Neutrophil (primary cell): ENCODE data around the gene OLIG1.

ENCODE experiments used
- H3K27ac ChIP-seq: fragments of 200-600 bp; sonication (generic); 2 replicates; pipeline ENCODE4 v1.5.1; 2016; ENCODE audit warnings: mild to moderate bottlenecking, moderate library complexity
- H3K27me3 ChIP-seq: fragments of 200-600 bp; sonication (generic); 2 replicates; pipeline ENCODE4 v1.6.0; 2016; ENCODE audit warnings: mild to moderate bottlenecking
- H3K36me3 ChIP-seq: fragments of 200-600 bp; sonication (generic); 2 replicates; pipeline ENCODE4 v1.5.1; 2017
- H3K4me1 ChIP-seq, 2 experiments: fragments of 200-600 bp in 1 of 2; sonication (generic) in 1 of 2; 1 replicate in 1 of 2; 2 replicates in 1 of 2; pipeline versions ENCODE4 v1.5.1 to v1.6.1; 2013 to 2016; ENCODE audit warnings: low read depth in 1 of 2, low read length in 1 of 2, mild to moderate bottlenecking in 1 of 2, moderate library complexity in 1 of 2; ENCODE audit not compliant: control insufficient read depth in 1 of 2, insufficient read depth in 1 of 2
- H3K4me3 ChIP-seq, 2 experiments: fragments of 200-600 bp in 1 of 2; sonication (generic) in 1 of 2; 1 replicate in 1 of 2; 2 replicates in 1 of 2; pipeline ENCODE4 v1.5.1; 2013 to 2016; ENCODE audit warnings: low read depth in 1 of 2, low read length in 1 of 2, mild to moderate bottlenecking in 1 of 2, moderate library complexity in 1 of 2
- H3K9me3 ChIP-seq: fragments of 200-600 bp; sonication (generic); 2 replicates; pipeline ENCODE4 v1.5.1; 2016
- TF ChIP-seq, protein P1 (sequence below): fragments of 200-600 bp; sonication (generic); IDR thresholded peaks from 2 replicates; pipeline ENCODE4 v1.5.1; 2016; ENCODE audit warnings: antibody characterized with exemption

Gene OLIG1

DNA sequence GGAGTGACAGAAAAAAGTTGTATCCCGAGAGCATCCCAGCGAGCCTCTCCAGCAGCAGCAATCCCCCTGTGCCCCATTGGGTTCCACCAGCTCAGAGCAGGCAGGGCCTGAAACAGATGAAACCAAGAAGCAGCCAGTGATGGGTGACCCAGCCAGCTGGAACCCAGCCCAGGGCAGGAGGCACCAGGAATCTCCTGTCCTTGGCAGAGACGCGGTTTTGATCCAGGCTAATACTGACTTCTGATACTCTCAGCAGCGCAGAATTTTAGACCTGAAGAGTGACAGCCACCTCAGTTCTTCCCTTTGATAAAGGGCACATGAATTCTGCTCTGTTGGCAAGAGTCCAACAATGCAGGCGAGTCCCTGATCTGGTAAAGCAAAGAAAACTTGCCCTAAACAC is 11.4 kb upstream of the OLIG1 start:
- H3K4me3 ChIP-seq = peak overlapping the region; percentile 49 to 50
- peak overlapping the region; percentile 87 for H3K27ac ChIP-seq
- H3K9me3 ChIP-seq = no peaks in the 10 kb centered on the region
- H3K27me3 ChIP-seq = no peaks in the 10 kb centered on the region
- TF ChIP-seq, protein P1, sequence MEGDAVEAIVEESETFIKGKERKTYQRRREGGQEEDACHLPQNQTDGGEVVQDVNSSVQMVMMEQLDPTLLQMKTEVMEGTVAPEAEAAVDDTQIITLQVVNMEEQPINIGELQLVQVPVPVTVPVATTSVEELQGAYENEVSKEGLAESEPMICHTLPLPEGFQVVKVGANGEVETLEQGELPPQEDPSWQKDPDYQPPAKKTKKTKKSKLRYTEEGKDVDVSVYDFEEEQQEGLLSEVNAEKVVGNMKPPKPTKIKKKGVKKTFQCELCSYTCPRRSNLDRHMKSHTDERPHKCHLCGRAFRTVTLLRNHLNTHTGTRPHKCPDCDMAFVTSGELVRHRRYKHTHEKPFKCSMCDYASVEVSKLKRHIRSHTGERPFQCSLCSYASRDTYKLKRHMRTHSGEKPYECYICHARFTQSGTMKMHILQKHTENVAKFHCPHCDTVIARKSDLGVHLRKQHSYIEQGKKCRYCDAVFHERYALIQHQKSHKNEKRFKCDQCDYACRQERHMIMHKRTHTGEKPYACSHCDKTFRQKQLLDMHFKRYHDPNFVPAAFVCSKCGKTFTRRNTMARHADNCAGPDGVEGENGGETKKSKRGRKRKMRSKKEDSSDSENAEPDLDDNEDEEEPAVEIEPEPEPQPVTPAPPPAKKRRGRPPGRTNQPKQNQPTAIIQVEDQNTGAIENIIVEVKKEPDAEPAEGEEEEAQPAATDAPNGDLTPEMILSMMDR = no peak
- H3K4me1 ChIP-seq = peaks cover 81 to 86% of the 10 kb centered on the region in 2 experiments
- H3K36me3 ChIP-seq = no peaks in the 10 kb centered on the region

DNA sequence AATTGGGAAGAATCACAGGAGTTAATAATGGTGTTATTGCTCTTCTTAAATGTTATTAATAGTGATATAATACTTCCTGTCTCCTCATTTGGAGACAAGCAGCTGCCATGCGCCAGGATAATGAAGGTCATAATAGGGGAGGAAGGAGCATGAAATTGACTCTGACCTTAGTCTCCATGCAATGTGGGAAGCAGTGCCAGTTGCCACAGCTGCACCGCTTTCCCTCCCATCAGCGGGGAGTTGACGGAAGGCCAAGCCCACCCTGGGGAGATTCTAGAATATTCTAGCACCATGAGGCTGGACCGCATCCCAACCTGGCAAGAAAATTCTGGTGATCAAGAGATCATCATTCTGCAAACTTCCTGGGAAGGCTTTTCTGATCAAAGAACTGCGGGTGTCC is 11.0 kb upstream of the OLIG1 start:
- Histone ChIP-seq H3K9me3 (no peaks in the 10 kb centered on the region), H3K4me3 (peak overlapping the region; percentile 49 to 50), H3K27me3 (no peaks in the 10 kb centered on the region), H3K36me3 (no peaks in the 10 kb centered on the region), H3K27ac (peak overlapping the region; percentile 87), H3K4me1 (peaks cover 85 to 90% of the 10 kb centered on the region in 2 experiments)
- TF ChIP-seq, protein P1 = no peak

GRCh38 chr21:33059380-33059841 is 10.5 kb upstream of the OLIG1 start:
- H3K4me3 ChIP-seq = peak overlapping the region; percentile 49 to 50
- no peaks in the 10 kb centered on the region for H3K9me3 ChIP-seq
- H3K36me3 ChIP-seq = no peaks in the 10 kb centered on the region
- peaks cover 90 to 91% of the 10 kb centered on the region in 2 experiments for H3K4me1 ChIP-seq
- H3K27ac ChIP-seq = peak overlapping the region; percentile 87
- no peaks in the 10 kb centered on the region for H3K27me3 ChIP-seq
- TF ChIP-seq, protein P1 = peak; percentile 27

DNA sequence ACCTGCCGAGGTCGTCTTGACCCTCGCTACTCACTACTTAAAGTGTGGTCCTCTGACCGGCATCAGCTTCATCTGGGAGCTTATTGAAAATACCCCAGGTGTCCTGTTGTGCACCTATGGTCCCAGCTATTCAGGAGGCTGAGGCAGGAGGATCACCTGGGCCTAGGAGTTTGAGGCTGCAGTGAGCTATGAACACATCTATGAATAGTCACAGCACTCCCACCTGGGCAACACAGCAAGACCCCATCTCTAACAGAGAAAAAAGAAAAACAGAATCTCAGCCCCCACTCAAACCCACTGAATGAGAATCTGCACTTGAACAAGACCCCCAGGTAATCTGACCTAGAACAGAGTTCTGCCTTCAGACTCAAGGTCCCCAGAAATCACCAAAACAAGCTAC is 8.7 kb upstream of the OLIG1 start:
- no peaks in the 10 kb centered on the region for H3K36me3 ChIP-seq
- H3K9me3 ChIP-seq = no peaks in the 10 kb centered on the region
- TF ChIP-seq, protein P1 = no peak
- H3K4me1 ChIP-seq = peaks cover 96 to 98% of the 10 kb centered on the region in 2 experiments
- H3K27me3 ChIP-seq = no peaks in the 10 kb centered on the region
- peak overlapping the region; percentile 87 for H3K27ac ChIP-seq
- no peak overlapping the region for H3K4me3 ChIP-seq

DNA sequence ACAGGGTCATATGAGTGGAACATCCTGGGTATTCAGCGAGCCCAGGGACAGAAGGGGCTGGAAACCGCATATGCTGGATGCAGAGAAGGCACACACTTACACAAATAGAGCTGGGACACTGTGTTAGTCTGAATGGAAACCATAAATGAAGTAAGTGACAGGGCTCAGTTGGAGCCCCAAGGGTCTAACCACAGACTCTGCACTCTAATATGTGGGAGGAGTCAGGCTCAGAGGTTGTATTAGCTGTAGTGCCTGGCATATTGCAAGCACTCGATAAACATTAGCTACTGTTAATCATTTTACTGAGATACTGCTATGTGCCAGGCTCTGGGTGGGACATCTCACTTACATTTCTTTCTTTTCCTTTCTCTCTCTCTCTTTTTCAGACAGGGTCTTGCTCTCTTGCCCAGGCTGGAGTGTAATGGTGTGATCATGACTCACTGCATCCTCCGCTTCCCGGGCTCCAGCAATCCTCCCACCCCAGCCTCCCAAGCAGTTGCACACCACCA is 6.5 kb upstream of the OLIG1 start:
- Histone ChIP-seq H3K27me3 (no peaks in the 10 kb centered on the region), H3K36me3 (no peaks in the 10 kb centered on the region), H3K4me3 (no peak overlapping the region), H3K9me3 (no peaks in the 10 kb centered on the region), H3K27ac (peak overlapping the region; percentile 68), H3K4me1 (peaks cover 96 to 98% of the 10 kb centered on the region in 2 experiments)
- TF ChIP-seq, protein P1 = no peak
